ENCODE measurements around the gene PRDM11.

Gene PRDM11

DNA sequence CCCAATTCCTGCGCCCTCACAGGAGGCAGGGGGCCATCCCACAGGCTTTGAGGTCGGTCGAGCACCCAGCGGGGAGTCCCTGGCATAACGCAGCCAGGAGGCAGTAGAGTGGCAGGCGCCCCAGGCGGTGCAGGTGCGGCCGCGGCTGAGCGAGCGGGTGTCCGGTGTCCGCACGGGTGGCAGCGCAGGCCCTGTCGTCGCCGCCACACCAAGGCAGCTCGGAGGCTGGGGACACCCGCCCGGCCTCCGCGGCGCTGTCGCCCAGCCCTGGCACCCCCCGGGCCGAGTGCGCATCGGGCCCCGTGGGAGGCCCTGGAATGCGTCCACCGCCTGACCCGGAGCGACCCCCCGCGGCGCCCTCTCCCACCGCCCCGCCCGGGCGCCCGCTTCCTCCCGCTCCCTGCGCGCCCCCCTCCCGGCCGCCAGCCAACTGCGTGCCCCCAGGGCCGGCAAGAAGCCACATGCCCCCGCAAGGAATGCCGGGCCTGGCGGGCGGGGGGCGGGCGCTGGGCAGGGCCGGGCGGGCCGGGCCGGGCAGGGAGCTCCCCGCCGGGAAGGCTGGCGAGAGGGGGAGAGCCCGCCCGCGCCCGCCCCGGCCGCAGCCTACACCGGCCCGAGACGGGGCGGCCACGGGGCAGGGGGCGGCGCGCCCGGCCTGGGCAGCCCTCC, 33.9 kb downstream of the PRDM11 start:
- ATAC-seq (ENCODE audit: low read depth) (peak; percentile 78), DNase-seq (ENCODE audit: low spot score) (no peak)
- Histone ChIP-seq H3K9me3 (ENCODE audit: severe bottlenecking) (no peaks in the 10 kb centered on the region), H3K27ac (ENCODE audit: poor library complexity, severe bottlenecking) (peak overlapping the region; percentile 50), H3K4me1 (ENCODE audit: insufficient read depth, poor library complexity, severe bottlenecking) (peaks cover 9% of the 10 kb centered on the region), H3K27me3 (ENCODE audit: insufficient read depth, poor library complexity, severe bottlenecking) (no peaks in the 10 kb centered on the region), H3K36me3 (ENCODE audit: low read depth) (peaks cover 15% of the 10 kb centered on the region; the same call in 1 of the 2 replicates), H3K4me3 (ENCODE audit: severe bottlenecking) (peak overlapping the region; percentile 73)
- peak; percentile 33 for TF ChIP-seq CTCF (IDR thresholded peaks at IDR 0.05; ENCODE audit: poor library complexity, severe bottlenecking)

GRCh38 chr11:45180848-45181192, 34.4 kb downstream of the PRDM11 start:
- Histone ChIP-seq H3K36me3 (ENCODE audit: low read depth) (peaks cover 15% of the 10 kb centered on the region; the same call in 1 of the 2 replicates), H3K4me3 (ENCODE audit: severe bottlenecking) (peak overlapping the region; percentile 73), H3K9me3 (ENCODE audit: severe bottlenecking) (no peaks in the 10 kb centered on the region), H3K27ac (ENCODE audit: poor library complexity, severe bottlenecking) (peak overlapping the region; percentile 50), H3K27me3 (ENCODE audit: insufficient read depth, poor library complexity, severe bottlenecking) (no peaks in the 10 kb centered on the region), H3K4me1 (ENCODE audit: insufficient read depth, poor library complexity, severe bottlenecking) (peaks cover 9% of the 10 kb centered on the region)
- no peak for TF ChIP-seq CTCF (IDR thresholded peaks at IDR 0.05; ENCODE audit: poor library complexity, severe bottlenecking)
- no peak for DNase-seq (ENCODE audit: low spot score)
- peak; percentile 89 for ATAC-seq (ENCODE audit: low read depth)

DNA sequence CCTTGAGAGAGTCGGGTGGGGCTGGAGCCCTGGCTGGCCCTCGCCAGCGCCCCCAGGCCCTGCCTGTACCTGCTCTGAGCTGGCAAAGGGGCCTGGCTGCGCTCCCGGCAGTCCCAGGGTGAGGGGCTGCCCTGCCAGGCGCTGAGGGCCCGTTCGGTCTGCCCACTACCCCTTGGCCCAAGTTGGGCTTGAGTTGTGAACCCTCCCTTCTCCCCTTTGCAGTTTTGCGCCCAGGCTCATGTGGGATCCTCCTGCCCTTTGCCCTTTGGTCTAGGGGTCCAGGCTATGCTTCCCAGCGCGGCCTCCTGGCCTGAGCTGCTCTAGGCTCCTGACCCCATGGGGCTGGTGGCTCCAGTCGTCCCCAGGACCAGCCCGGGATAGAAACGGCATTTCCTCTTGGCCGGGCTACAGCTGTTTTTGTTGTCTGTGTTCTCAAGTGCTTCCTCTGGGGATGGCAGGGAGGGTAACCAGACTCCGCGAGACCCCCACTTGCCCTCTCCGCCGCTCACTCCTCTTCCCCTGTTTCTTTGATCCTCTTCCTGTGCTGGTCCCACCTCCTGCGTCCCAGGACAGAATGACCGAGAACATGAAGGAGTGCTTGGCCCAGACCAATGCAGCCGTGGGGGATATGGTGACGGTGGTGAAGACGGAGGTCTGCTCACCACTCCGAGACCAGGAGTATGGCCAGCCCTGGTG, 34.9 kb downstream of the PRDM11 start:
- H3K36me3 ChIP-seq (ENCODE audit: low read depth), result peaks cover 15% of the 10 kb centered on the region; the same call in 1 of the 2 replicates
- ATAC-seq (ENCODE audit: low read depth) (peak; percentile 48), DNase-seq (ENCODE audit: low spot score) (no peak)
- peak overlapping the region; percentile 50 for H3K27ac ChIP-seq (ENCODE audit: poor library complexity, severe bottlenecking)
- no peaks in the 10 kb centered on the region for H3K27me3 ChIP-seq (ENCODE audit: insufficient read depth, poor library complexity, severe bottlenecking)
- no peaks in the 10 kb centered on the region for H3K9me3 ChIP-seq (ENCODE audit: severe bottlenecking)
- TF ChIP-seq CTCF (IDR thresholded peaks at IDR 0.05; ENCODE audit: poor library complexity, severe bottlenecking), result no peak
- peaks cover 9% of the 10 kb centered on the region for H3K4me1 ChIP-seq (ENCODE audit: insufficient read depth, poor library complexity, severe bottlenecking)
- H3K4me3 ChIP-seq (ENCODE audit: severe bottlenecking), result peak overlapping the region; percentile 73

GRCh38 chr11:45181889-45182550, 35.6 kb downstream of the PRDM11 start:
- no peaks in the 10 kb centered on the region for H3K27me3 ChIP-seq (ENCODE audit: insufficient read depth, poor library complexity, severe bottlenecking)
- no peak overlapping the region for H3K27ac ChIP-seq (ENCODE audit: poor library complexity, severe bottlenecking)
- no peak for DNase-seq (ENCODE audit: low spot score)
- H3K4me1 ChIP-seq (ENCODE audit: insufficient read depth, poor library complexity, severe bottlenecking), result peaks cover 9% of the 10 kb centered on the region
- no peak overlapping the region for H3K4me3 ChIP-seq (ENCODE audit: severe bottlenecking)
- no peaks in the 10 kb centered on the region for H3K9me3 ChIP-seq (ENCODE audit: severe bottlenecking)
- H3K36me3 ChIP-seq (ENCODE audit: low read depth), result peaks cover 15% of the 10 kb centered on the region; the same call in 1 of the 2 replicates
- no peak for TF ChIP-seq CTCF (IDR thresholded peaks at IDR 0.05; ENCODE audit: poor library complexity, severe bottlenecking)
- no peak for ATAC-seq (ENCODE audit: low read depth)

Measured in RWPE2 (cell line).